Choroid plexus epithelial cell (primary cell): ENCODE results near the gene PLPP2.
A peak's percentile ranks its signal among the peaks of the same experiment; 100 is the strongest.

Experiments used
- DNase-seq: peaks from one replicate; pipeline ENCODE4 v3.0.0-alpha.2; 2010; ENCODE audit warnings: low read depth
- H3K4me3 ChIP-seq: 2 replicates; pipeline ENCODE4 v1.5.1; 2011; ENCODE audit warnings: low read depth, mild to moderate bottlenecking, control low read depth, low read length, moderate library complexity
- CTCF ChIP-seq: conservative IDR thresholded peaks from 2 replicates; pipeline ENCODE4 v1.5.1; 2011; ENCODE audit warnings: low read depth, mild to moderate bottlenecking, control low read depth, inconsistent platforms, low read length, moderate library complexity

The PLPP2 gene

GRCh38 chr19:279656-280055, 11.5 kb downstream of the PLPP2 start:
- no peak for TF ChIP-seq CTCF
- DNase-seq: no peak
- no peak overlapping the region for H3K4me3 ChIP-seq

- DNase-seq: no peak
- no peak for TF ChIP-seq CTCF
- no peak overlapping the region for H3K4me3 ChIP-seq
These were observed 12.0 kb downstream of the PLPP2 start for GRCh38 chr19:279231-279630.

GRCh38 chr19:277581-278165, 13.5 kb downstream of the PLPP2 start:
- DNase-seq: peak; percentile 65
- TF ChIP-seq CTCF: no peak
- H3K4me3 ChIP-seq: no peak overlapping the region

- no peak for TF ChIP-seq CTCF
- DNase-seq: no peak
These were observed 14.1 kb downstream of the PLPP2 start for GRCh38 chr19:277131-277530.

GRCh38 chr19:275958-276646, 15.1 kb downstream of the PLPP2 start:
- no peak for DNase-seq
- no peak for TF ChIP-seq CTCF
- H3K4me3 ChIP-seq: no peak overlapping the region

More at GRCh38 chr19:277131-277530, 14.1 kb downstream of the PLPP2 start:
- no peak overlapping the region for H3K4me3 ChIP-seq

GRCh38 chr19:275000-275399, 16.2 kb downstream of the PLPP2 start:
- no peak for DNase-seq
- H3K4me3 ChIP-seq: no peak overlapping the region
- TF ChIP-seq CTCF: no peak

GRCh38 chr19:273393-273792, 17.8 kb downstream of the PLPP2 start:
- no peak overlapping the region for H3K4me3 ChIP-seq
- no peak for TF ChIP-seq CTCF
- no peak for DNase-seq
